ENCODE results near the gene PAM. TPM values are rescaled to one million over a fixed set of nuclear protein-coding genes. Genes with fewer than 3 reads are reported as not detected.

The PAM gene
- total RNA-seq, 1 experiment from 2014 or later, result 90.0 TPM

GRCh38 chr5:102813740-102814139, 58.6 kb downstream of the PAM start:
- Histone ChIP-seq H3K36me3 (ENCODE audit: low read depth, low read length) (no peaks in the 10 kb centered on the region), H3K4me3 (ENCODE audit: low read length) (no peak overlapping the region), H3K27me3 (ENCODE audit: low read length) (no peaks in the 10 kb centered on the region), H3K4me2 (ENCODE audit: low read length) (no peak overlapping the region), H2AFZ (ENCODE audit: low read length) (no peak overlapping the region), H3K9me2 (replicated peaks; ENCODE audit: low read length) (no peaks in the 10 kb centered on the region), H3K27ac (ENCODE audit: low read length) (no peak overlapping the region), H3K9me3 (ENCODE audit: low read length) (no peaks in the 10 kb centered on the region), H3F3A (ENCODE audit: low read length, unreplicated experiment) (no peaks in the 10 kb centered on the region), H4K20me1 (ENCODE audit: low read length) (peaks cover 3% of the 10 kb centered on the region; the same call in 1 of the 2 replicates), H3K79me2 (ENCODE audit: low read length) (no peaks in the 10 kb centered on the region), H3K4me1 (ENCODE audit: insufficient read depth, low read length) (peaks cover 13% of the 10 kb centered on the region), H3K9ac (ENCODE audit: low read length) (no peak overlapping the region)
- no peak for DNase-seq
- intact Hi-C loops (cut with micrococcal nuclease), result no loop called here
- ChIA-PET CTCF (no interaction called here), POLR2A (ENCODE audit: unreplicated experiment) (no interaction called here)
- BruUV-seq (replicated peaks), result no TSS peak
- TF ChIP-seq EZH2phosphoT487 (IDR thresholded peaks at IDR 0.05; ENCODE audit: borderline replicate concordance, low read length) (no peak), EZH2 (IDR thresholded peaks at IDR 0.05; ENCODE audit: low read length, unreplicated experiment) (no peak)
- TF ChIP-seq, protein P1, sequence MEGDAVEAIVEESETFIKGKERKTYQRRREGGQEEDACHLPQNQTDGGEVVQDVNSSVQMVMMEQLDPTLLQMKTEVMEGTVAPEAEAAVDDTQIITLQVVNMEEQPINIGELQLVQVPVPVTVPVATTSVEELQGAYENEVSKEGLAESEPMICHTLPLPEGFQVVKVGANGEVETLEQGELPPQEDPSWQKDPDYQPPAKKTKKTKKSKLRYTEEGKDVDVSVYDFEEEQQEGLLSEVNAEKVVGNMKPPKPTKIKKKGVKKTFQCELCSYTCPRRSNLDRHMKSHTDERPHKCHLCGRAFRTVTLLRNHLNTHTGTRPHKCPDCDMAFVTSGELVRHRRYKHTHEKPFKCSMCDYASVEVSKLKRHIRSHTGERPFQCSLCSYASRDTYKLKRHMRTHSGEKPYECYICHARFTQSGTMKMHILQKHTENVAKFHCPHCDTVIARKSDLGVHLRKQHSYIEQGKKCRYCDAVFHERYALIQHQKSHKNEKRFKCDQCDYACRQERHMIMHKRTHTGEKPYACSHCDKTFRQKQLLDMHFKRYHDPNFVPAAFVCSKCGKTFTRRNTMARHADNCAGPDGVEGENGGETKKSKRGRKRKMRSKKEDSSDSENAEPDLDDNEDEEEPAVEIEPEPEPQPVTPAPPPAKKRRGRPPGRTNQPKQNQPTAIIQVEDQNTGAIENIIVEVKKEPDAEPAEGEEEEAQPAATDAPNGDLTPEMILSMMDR (conservative IDR thresholded peaks at IDR 0.05; ENCODE audit: low read depth, low read length), result no peak
- no peak for ATAC-seq

GRCh38 chr5:102815084-102815483, 60.0 kb downstream of the PAM start:
- ATAC-seq (no peak), DNase-seq (no peak)
- H3K27ac ChIP-seq (ENCODE audit: low read length), result no peak overlapping the region
- H3K9ac ChIP-seq (ENCODE audit: low read length), result no peak overlapping the region
- H3K36me3 ChIP-seq (ENCODE audit: low read depth, low read length), result no peaks in the 10 kb centered on the region
- peaks cover 3% of the 10 kb centered on the region; the same call in 1 of the 2 replicates for H4K20me1 ChIP-seq (ENCODE audit: low read length)
- intact Hi-C loops (cut with micrococcal nuclease), result no loop called here
- no TSS peak for BruUV-seq (replicated peaks)
- no peak overlapping the region for H2AFZ ChIP-seq (ENCODE audit: low read length)
- no peaks in the 10 kb centered on the region for H3K79me2 ChIP-seq (ENCODE audit: low read length)
- ChIA-PET POLR2A (ENCODE audit: unreplicated experiment) (interaction anchor here (0.5 kb wide), 1 partner anchor 1726 kb away, joined by 3 read pairs; no protein-coding TSS in a partner anchor), CTCF (no interaction called here)
- no peaks in the 10 kb centered on the region for H3K9me3 ChIP-seq (ENCODE audit: low read length)
- H3K27me3 ChIP-seq (ENCODE audit: low read length), result no peaks in the 10 kb centered on the region
- H3F3A ChIP-seq (ENCODE audit: low read length, unreplicated experiment), result no peaks in the 10 kb centered on the region
- TF ChIP-seq EZH2 (IDR thresholded peaks at IDR 0.05; ENCODE audit: low read length, unreplicated experiment) (no peak), EZH2phosphoT487 (IDR thresholded peaks at IDR 0.05; ENCODE audit: borderline replicate concordance, low read length) (no peak)
- TF ChIP-seq, protein P1 (conservative IDR thresholded peaks at IDR 0.05; ENCODE audit: low read depth, low read length), result no peak
- no peak overlapping the region for H3K4me3 ChIP-seq (ENCODE audit: low read length)
- peaks cover 13% of the 10 kb centered on the region for H3K4me1 ChIP-seq (ENCODE audit: insufficient read depth, low read length)
- no peak overlapping the region for H3K4me2 ChIP-seq (ENCODE audit: low read length)
- H3K9me2 ChIP-seq (replicated peaks; ENCODE audit: low read length), result no peaks in the 10 kb centered on the region

GRCh38 chr5:102815540-102816332, 60.6 kb downstream of the PAM start:
- intact Hi-C loops (cut with micrococcal nuclease), result no loop called here
- peaks cover 13% of the 10 kb centered on the region for H3K4me1 ChIP-seq (ENCODE audit: insufficient read depth, low read length)
- H2AFZ ChIP-seq (ENCODE audit: low read length), result no peak overlapping the region
- DNase-seq, result no peak
- ChIA-PET POLR2A (ENCODE audit: unreplicated experiment) (no interaction called here), CTCF (no interaction called here)
- no peak for ATAC-seq
- no peak overlapping the region for H3K27ac ChIP-seq (ENCODE audit: low read length)
- no peak overlapping the region for H3K9ac ChIP-seq (ENCODE audit: low read length)
- BruUV-seq (replicated peaks), result no TSS peak
- no peak overlapping the region for H3K4me2 ChIP-seq (ENCODE audit: low read length)
- H3K79me2 ChIP-seq (ENCODE audit: low read length), result no peaks in the 10 kb centered on the region
- H3F3A ChIP-seq (ENCODE audit: low read length, unreplicated experiment), result no peaks in the 10 kb centered on the region
- H4K20me1 ChIP-seq (ENCODE audit: low read length), result peaks cover 3% of the 10 kb centered on the region; the same call in 1 of the 2 replicates
- no peaks in the 10 kb centered on the region for H3K9me3 ChIP-seq (ENCODE audit: low read length)
- H3K9me2 ChIP-seq (replicated peaks; ENCODE audit: low read length), result no peaks in the 10 kb centered on the region
- no peak overlapping the region for H3K4me3 ChIP-seq (ENCODE audit: low read length)
- no peaks in the 10 kb centered on the region for H3K27me3 ChIP-seq (ENCODE audit: low read length)
- TF ChIP-seq EZH2phosphoT487 (IDR thresholded peaks at IDR 0.05; ENCODE audit: borderline replicate concordance, low read length), result no peak
- TF ChIP-seq, protein P1 (conservative IDR thresholded peaks at IDR 0.05; ENCODE audit: low read depth, low read length), result no peak
- H3K36me3 ChIP-seq (ENCODE audit: low read depth, low read length), result no peaks in the 10 kb centered on the region

Data from PC-3 (cell line).